Endodermal cell (in vitro differentiated cells): Measurements from ENCODE around the gene GAPDH. TPM values are rescaled to one million over a fixed set of nuclear protein-coding genes. Genes with fewer than 3 reads are reported as not detected.

Source experiments
- DNase-seq: peaks from one replicate; pipeline ENCODE4 v3.0.0-alpha.2; 2017
- H3K27ac ChIP-seq: 2 replicates; pipeline ENCODE4 v1.5.1; 2013; ENCODE audit warnings: mild to moderate bottlenecking, low read depth, low read length, moderate library complexity
- H3K27me3 ChIP-seq: 2 replicates; pipeline ENCODE4 v1.6.1; 2013; ENCODE audit warnings: mild to moderate bottlenecking, low read length, moderate library complexity; ENCODE audit not compliant: insufficient read depth, control insufficient read depth, poor library complexity, severe bottlenecking
- H3K36me3 ChIP-seq: 2 replicates; pipeline ENCODE4 v1.7.0; 2013; ENCODE audit warnings: mild to moderate bottlenecking, low read length, moderate library complexity; ENCODE audit not compliant: control insufficient read depth, insufficient read depth
- H3K4me1 ChIP-seq: one replicate; pipeline ENCODE4 v1.7.0; 2013; ENCODE audit warnings: low read length; ENCODE audit not compliant: control insufficient read depth, insufficient read depth
- H3K4me3 ChIP-seq: 2 replicates; pipeline ENCODE4 v1.5.1; 2013; ENCODE audit warnings: mild to moderate bottlenecking, low read length, moderate library complexity
- H3K9ac ChIP-seq: 2 replicates; pipeline ENCODE4 v1.6.1; 2013; ENCODE audit warnings: mild to moderate bottlenecking, low read length, moderate library complexity; ENCODE audit not compliant: poor library complexity, severe bottlenecking; ENCODE audit errors: extremely low read depth
- H3K9me3 ChIP-seq: 2 replicates; pipeline ENCODE4 v1.6.1; 2013; ENCODE audit warnings: mild to moderate bottlenecking, low read length, moderate library complexity; ENCODE audit not compliant: control insufficient read depth
- H3K27ac Mint-ChIP-seq: 2 replicates; pipeline ENCODE4 v1.8.0; 2020; ENCODE audit warnings: mixed read lengths
- H3K27me3 Mint-ChIP-seq: 2 replicates; pipeline ENCODE4 v1.8.0; 2021; ENCODE audit warnings: mild to moderate bottlenecking, mixed read lengths; ENCODE audit not compliant: insufficient read depth
- H3K36me3 Mint-ChIP-seq: 2 replicates; pipeline ENCODE4 v1.8.0; 2020; ENCODE audit warnings: low read depth, mixed read lengths
- H3K4me1 Mint-ChIP-seq: 2 replicates; pipeline ENCODE4 v1.8.0; 2020; ENCODE audit warnings: mixed read lengths
- H3K4me3 Mint-ChIP-seq: 2 replicates; pipeline ENCODE4 v1.8.0; 2020; ENCODE audit warnings: mild to moderate bottlenecking, moderate library complexity, mixed read lengths
- H3K9me3 Mint-ChIP-seq: 2 replicates; pipeline ENCODE4 v1.8.0; 2020; ENCODE audit warnings: mild to moderate bottlenecking, mixed read lengths
- CTCF ChIP-seq: fragments of 200-600 bp; sonication (generic); conservative IDR thresholded peaks from 2 replicates; pipeline ENCODE4 v1.5.0; 2021; ENCODE audit warnings: antibody characterized with exemption, mild to moderate bottlenecking
- WGBS, 2 experiments: methylation state at CpG; one replicate each; pipeline versions ENCODE4 v1.1.5 to v1.1.7; 2013; ENCODE audit warnings: missing lambda C conversion rate in 2 of 2, mixed read lengths in 1 of 2; ENCODE audit not compliant: insufficient coverage in 1 of 2, insufficient read length in 1 of 2; 5-methylcytosine and 5-hydroxymethylcytosine counted together
- total RNA-seq, 2 donors: library from RNA; stranded (reverse); fragmentation: NEBNext Ultra II Directional in 1 of 2; extraction: Animal tissue kit (Norgen Biotek cat#: 25700) in 1 of 2; gene quantifications; 2 replicates in 1 of 2; 3 replicates in 1 of 2; pipeline ENCODE4 v1.2.1, GENCODE V29; 2021

Gene GAPDH
- total RNA-seq, 2 donors from 2014 or later, result 2,848 to 5,273 TPM

GRCh38 chr12:6535697-6535946, 1.3 kb downstream of the GAPDH start:
- Histone ChIP-seq H3K9ac (peak overlapping the region; percentile 96), H3K4me1 (peaks cover 8% of the 10 kb centered on the region), H3K36me3 (peaks cover 55% of the 10 kb centered on the region), H3K9me3 (no peaks in the 10 kb centered on the region), H3K27me3 (no peaks in the 10 kb centered on the region), H3K4me3 (peak overlapping the region; percentile 95), H3K27ac (peak overlapping the region; percentile 92)
- peak overlapping the region; percentile 96 for H3K4me3 Mint-ChIP-seq
- H3K27me3 Mint-ChIP-seq, result no peaks in the 10 kb centered on the region
- no peak for DNase-seq
- peaks cover 61% of the 10 kb centered on the region for H3K36me3 Mint-ChIP-seq
- H3K4me1 Mint-ChIP-seq, result peaks cover 40% of the 10 kb centered on the region
- no peak for TF ChIP-seq CTCF
- peak overlapping the region; percentile 99 for H3K27ac Mint-ChIP-seq
- WGBS, 2 experiments, result 0 to 3% methylated on average over 1 to 6 of the region's 6 CpGs
- H3K9me3 Mint-ChIP-seq, result no peaks in the 10 kb centered on the region

- Histone ChIP-seq H3K27me3 (no peaks in the 10 kb centered on the region), H3K36me3 (peaks cover 52% of the 10 kb centered on the region), H3K4me1 (peaks cover 10% of the 10 kb centered on the region), H3K4me3 (peak overlapping the region; percentile 95), H3K27ac (peak overlapping the region; percentile 16), H3K9me3 (no peaks in the 10 kb centered on the region), H3K9ac (peak overlapping the region; percentile 96)
- peaks cover 46% of the 10 kb centered on the region for H3K4me1 Mint-ChIP-seq
- no peaks in the 10 kb centered on the region for H3K27me3 Mint-ChIP-seq
- 76 to 89% methylated on average over 4 to 10 of the region's 10 CpGs for WGBS, 2 experiments
- peak overlapping the region; percentile 96 for H3K4me3 Mint-ChIP-seq
- no peaks in the 10 kb centered on the region for H3K9me3 Mint-ChIP-seq
- peak overlapping the region; percentile 99 for H3K27ac Mint-ChIP-seq
- TF ChIP-seq CTCF, result no peak
- DNase-seq, result no peak
- H3K36me3 Mint-ChIP-seq, result peaks cover 57% of the 10 kb centered on the region
These were observed 1.9 kb downstream of the GAPDH start for GRCh38 chr12:6535960-6536847.

GRCh38 chr12:6536894-6537579, 2.7 kb downstream of the GAPDH start:
- Histone ChIP-seq H3K4me1 (peaks cover 19% of the 10 kb centered on the region), H3K27me3 (no peaks in the 10 kb centered on the region), H3K4me3 (peak overlapping the region; percentile 95), H3K36me3 (peaks cover 46% of the 10 kb centered on the region), H3K27ac (no peak overlapping the region), H3K9me3 (no peaks in the 10 kb centered on the region), H3K9ac (no peak overlapping the region)
- TF ChIP-seq CTCF, result no peak
- H3K9me3 Mint-ChIP-seq, result no peaks in the 10 kb centered on the region
- H3K36me3 Mint-ChIP-seq, result peaks cover 53% of the 10 kb centered on the region
- peak overlapping the region; percentile 99 for H3K27ac Mint-ChIP-seq
- peak; percentile 66 for DNase-seq
- 93% methylated on average over 9 to 19 of the region's 19 CpGs for WGBS, 2 experiments
- H3K4me1 Mint-ChIP-seq, result peaks cover 50% of the 10 kb centered on the region
- H3K27me3 Mint-ChIP-seq, result no peaks in the 10 kb centered on the region
- H3K4me3 Mint-ChIP-seq, result peak overlapping the region; percentile 96
